Activated CD8-positive, alpha-beta T cell treated with anti-CD3 and anti-CD28 coated beads for 36 hours (primary cell): ENCODE results near the gene ATXN1. TPM values are rescaled to one million over a fixed set of nuclear protein-coding genes. Genes with fewer than 3 reads are reported as not detected.
A peak's percentile ranks its signal among the peaks of the same experiment; 100 is the strongest.
"Not testable (repeated sequence)": the region's sequence is repeated elsewhere in the genome, so short reads cannot be mapped to it uniquely, and the experiment has no call there.

Experiments used
- ATAC-seq: fragments of 200-7000 bp; cut with Tn5 transposase; one replicate; pipeline ENCODE4 v1.10.0; 2021; ENCODE audit warnings: mild to moderate bottlenecking, moderate library complexity
- CTCF ChIA-PET: fragments of 350-600 bp; sonication (Branson Sonifier 250); formaldehyde crosslinking; loops from one replicate; lab custom pipeline; 2021; ENCODE audit warnings: antibody characterized with exemption; lab: Charles Lee
- POLR2A ChIA-PET: fragments of 350-600 bp; sonication (Branson Sonifier 250); formaldehyde crosslinking; loops from one replicate; lab custom pipeline; 2021; ENCODE audit warnings: antibody characterized with exemption; lab: Charles Lee
- DNase-seq: peaks from one replicate; pipeline ENCODE4 v3.0.0-alpha.2; 2020
- H3K27ac Mint-ChIP-seq: one replicate; pipeline ENCODE4 v1.8.0; 2021; ENCODE audit warnings: mild to moderate bottlenecking, mixed read lengths
- H3K27me3 Mint-ChIP-seq: one replicate; pipeline ENCODE4 v1.8.0; 2021; ENCODE audit warnings: mixed read lengths
- H3K36me3 Mint-ChIP-seq: one replicate; pipeline ENCODE4 v1.8.0; 2021; ENCODE audit warnings: low read depth, mixed read lengths
- H3K4me1 Mint-ChIP-seq: one replicate; pipeline ENCODE4 v1.8.0; 2021; ENCODE audit warnings: low read depth, mixed read lengths
- H3K4me3 Mint-ChIP-seq: one replicate; pipeline ENCODE4 v1.8.0; 2021; ENCODE audit warnings: mild to moderate bottlenecking, moderate library complexity, mixed read lengths
- H3K9me3 Mint-ChIP-seq: one replicate; pipeline ENCODE4 v1.8.0; 2021; ENCODE audit warnings: mixed read lengths
- CTCF ChIP-seq: fragments of 200-600 bp; IDR thresholded peaks from one replicate; pipeline ENCODE4 v1.8.0; 2022; ENCODE audit warnings: antibody characterized with exemption, mild to moderate bottlenecking
- intact Hi-C: fragments of 100-400 bp; cut with micrococcal nuclease; formaldehyde crosslinking; loops from one replicate; pipeline ENCODE4 v1.10.0; 2022
- total RNA-seq, 2 experiments: library from RNA; stranded (reverse); gene quantifications; one replicate each; pipeline ENCODE4 v1.2.3, GENCODE V29; 2021

ATXN1 gene
- total RNA-seq, 2 experiments from 2014 or later, result 35.4 to 40.8 TPM

GRCh38 chr6:16623029-16623653 is 138.1 kb downstream of the ATXN1 start:
- no peak for ATAC-seq
- no peak overlapping the region for H3K4me3 Mint-ChIP-seq
- peaks cover 29% of the 10 kb centered on the region for H3K4me1 Mint-ChIP-seq
- H3K9me3 Mint-ChIP-seq, result no peaks in the 10 kb centered on the region
- no peak for TF ChIP-seq CTCF
- ChIA-PET POLR2A (no interaction called here), CTCF (no interaction called here)
- no peak overlapping the region for H3K27ac Mint-ChIP-seq
- H3K36me3 Mint-ChIP-seq, result peaks cover 15% of the 10 kb centered on the region
- no peak for DNase-seq
- H3K27me3 Mint-ChIP-seq, result no peaks in the 10 kb centered on the region
- intact Hi-C loops, result no loop called here

GRCh38 chr6:16622193-16622592 is 139.1 kb downstream of the ATXN1 start:
- Mint-ChIP-seq H3K27ac (peak overlapping the region; percentile 42), H3K4me3 (no peak overlapping the region), H3K9me3 (no peaks in the 10 kb centered on the region), H3K27me3 (no peaks in the 10 kb centered on the region), H3K4me1 (peaks cover 29% of the 10 kb centered on the region), H3K36me3 (peaks cover 9% of the 10 kb centered on the region)
- no peak for TF ChIP-seq CTCF
- DNase-seq, result peak; percentile 41
- intact Hi-C loops, result no loop called here
- CTCF ChIA-PET, result no interaction called here
- ATAC-seq, result peak; percentile 67
- POLR2A ChIA-PET, result no interaction called here

- DNase-seq (no peak), ATAC-seq (no peak)
- Mint-ChIP-seq H3K27ac (peak overlapping the region; percentile 28), H3K9me3 (no peaks in the 10 kb centered on the region), H3K4me1 (peaks cover 29% of the 10 kb centered on the region), H3K36me3 (peaks cover 6% of the 10 kb centered on the region), H3K27me3 (no peaks in the 10 kb centered on the region), H3K4me3 (no peak overlapping the region)
- intact Hi-C loops, result no loop called here
- no peak for TF ChIP-seq CTCF
- POLR2A ChIA-PET, result no interaction called here
- CTCF ChIA-PET, result interaction anchor here (1.2 kb wide), 1 partner anchor 14 kb away, joined by 4 read pairs; no protein-coding TSS in a partner anchor
Observed at GRCh38 chr6:16621002-16621401, 140.3 kb downstream of the ATXN1 start.

DNA sequence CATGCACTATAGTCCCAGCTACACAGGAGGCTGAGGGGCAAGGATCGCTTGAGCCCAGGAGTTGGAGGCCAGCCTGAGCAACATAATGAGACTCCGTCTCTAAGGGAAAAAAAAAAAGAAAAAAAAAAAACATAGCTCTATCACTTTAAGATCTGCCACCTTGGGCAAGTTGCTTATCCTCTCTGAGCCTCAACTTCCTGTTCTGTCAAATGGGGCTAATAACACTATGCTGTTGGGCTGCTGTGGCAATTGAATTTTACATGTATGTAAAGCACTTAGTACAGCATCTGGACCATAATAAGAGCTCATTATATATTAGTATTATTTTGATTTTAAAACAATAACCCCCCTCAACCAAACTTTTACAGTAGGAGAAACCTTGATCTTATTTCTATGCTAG is 141.5 kb downstream of the ATXN1 start:
- intact Hi-C loops, result no loop called here
- no peak for TF ChIP-seq CTCF
- H3K4me3 Mint-ChIP-seq, result no peak overlapping the region
- peak overlapping the region; percentile 19 for H3K27ac Mint-ChIP-seq
- no peaks in the 10 kb centered on the region for H3K27me3 Mint-ChIP-seq
- no peak for ATAC-seq
- no peak for DNase-seq
- POLR2A ChIA-PET, result interaction anchor here (0.5 kb wide), 1 partner anchor 58 kb away, joined by 3 read pairs; no protein-coding TSS in a partner anchor
- H3K9me3 Mint-ChIP-seq, result no peaks in the 10 kb centered on the region
- CTCF ChIA-PET, result interaction anchor here (0.7 to 1.5 kb wide), 6 partner anchors 9 to 151 kb away, joined by 3 to 4 read pairs (median 3); no protein-coding TSS in a partner anchor
- peaks cover 6% of the 10 kb centered on the region for H3K36me3 Mint-ChIP-seq
- peaks cover 25% of the 10 kb centered on the region for H3K4me1 Mint-ChIP-seq

DNA sequence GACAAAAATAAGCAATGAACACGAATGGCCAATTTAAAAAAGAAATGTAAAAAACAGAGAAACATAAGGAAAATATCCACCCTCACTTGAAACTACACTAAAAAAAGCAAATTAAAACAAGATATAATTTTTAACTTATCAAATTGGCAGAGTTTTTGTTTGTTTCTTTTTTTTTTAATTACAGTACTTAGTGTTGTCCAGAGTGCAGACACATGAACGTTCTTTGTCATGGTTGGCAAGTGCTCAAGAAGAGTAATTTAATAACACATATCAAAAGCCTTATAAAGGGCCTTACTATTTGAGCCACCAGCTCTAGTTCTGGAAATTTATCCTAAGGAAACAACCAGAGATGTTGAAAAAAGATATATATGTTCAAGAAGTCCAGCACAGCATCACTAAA is 142.3 kb downstream of the ATXN1 start:
- no peaks in the 10 kb centered on the region for H3K9me3 Mint-ChIP-seq
- intact Hi-C loops, result no loop called here
- no peak for TF ChIP-seq CTCF
- DNase-seq, result no peak
- POLR2A ChIA-PET, result interaction anchor here (0.6 kb wide), 1 partner anchor 43 kb away, joined by 3 read pairs; no protein-coding TSS in a partner anchor
- H3K4me3 Mint-ChIP-seq, result no peak overlapping the region
- peaks cover 28% of the 10 kb centered on the region for H3K4me1 Mint-ChIP-seq
- CTCF ChIA-PET, result interaction anchor here (0.8 to 1.5 kb wide), 4 partner anchors 10 to 152 kb away, joined by 3 to 4 read pairs (median 3); no protein-coding TSS in a partner anchor
- H3K36me3 Mint-ChIP-seq, result peaks cover 6% of the 10 kb centered on the region
- ATAC-seq, result no peak
- H3K27me3 Mint-ChIP-seq, result no peaks in the 10 kb centered on the region
- H3K27ac Mint-ChIP-seq, result peak overlapping the region; percentile 19

GRCh38 chr6:16615215-16615614 is 146.0 kb downstream of the ATXN1 start:
- H3K4me3 Mint-ChIP-seq, H3K36me3 Mint-ChIP-seq, ATAC-seq, DNase-seq, H3K27me3 Mint-ChIP-seq, H3K4me1 Mint-ChIP-seq, CTCF ChIA-PET, H3K27ac Mint-ChIP-seq, H3K9me3 Mint-ChIP-seq, intact Hi-C loops, POLR2A ChIA-PET: not testable (repeated sequence)

DNA sequence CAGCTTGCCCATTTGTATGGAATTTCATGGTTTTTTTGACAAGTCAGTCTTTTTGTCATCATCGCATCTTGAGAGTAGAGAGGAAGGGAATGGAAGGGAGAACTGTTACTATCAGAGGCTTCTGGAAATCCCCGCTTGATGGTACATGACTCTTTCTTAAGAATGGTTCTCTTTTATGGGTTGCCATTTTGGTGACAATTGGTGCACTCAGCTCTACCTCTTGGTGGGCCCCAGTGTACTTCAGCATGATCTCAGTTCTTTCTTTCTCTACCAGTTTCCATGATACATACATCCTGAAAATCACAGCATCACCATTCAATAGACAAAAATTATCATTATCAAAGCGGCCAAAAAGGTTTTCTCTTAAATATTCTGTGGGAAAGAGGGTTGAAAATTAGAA is 147.1 kb downstream of the ATXN1 start:
- POLR2A ChIA-PET, H3K4me3 Mint-ChIP-seq, CTCF ChIA-PET, H3K27ac Mint-ChIP-seq, H3K36me3 Mint-ChIP-seq, DNase-seq, H3K4me1 Mint-ChIP-seq, H3K9me3 Mint-ChIP-seq, intact Hi-C loops, H3K27me3 Mint-ChIP-seq: not testable (repeated sequence)
- peak; percentile 47 for ATAC-seq
